Activated gamma-delta T cell treated with anti-CD3 and anti-CD28 coated beads, Interleukin-2, amount 50 U/mL, for 16 hours (primary cell): ENCODE data around the gene IER2.
"Not testable (repeated sequence)": the region's sequence is repeated elsewhere in the genome, so short reads cannot be mapped to it uniquely, and the experiment has no call there.

Source experiments
- DNase-seq: peaks from one replicate; pipeline ENCODE4 v3.0.0-alpha.2; 2020; ENCODE audit warnings: low read depth

The IER2 gene

GRCh38 chr19:13198634-13199033 is 48.4 kb downstream of the IER2 start:
- DNase-seq, result no peak

- DNase-seq, result not testable (repeated sequence)
Observed at GRCh38 chr19:13202112-13202511, 51.9 kb downstream of the IER2 start.
